Activated CD4-positive, alpha-beta T cell treated with anti-CD3 and anti-CD28 coated beads, Interleukin-10, Interleukin-2, amounts not matched to agents 100 ng/mL and 50 ng/mL, durations not matched to agents 16 hours and 8 hours (primary cell): ENCODE results near the gene RAVER2.
"Not testable (repeated sequence)": the region's sequence is repeated elsewhere in the genome, so short reads cannot be mapped to it uniquely, and the experiment has no call there.

Experiments
- DNase-seq: peaks from one replicate; pipeline ENCODE4 v3.0.0-alpha.2; 2020

Gene RAVER2

GRCh38 chr1:64750092-64750491, 5.2 kb downstream of the RAVER2 start:
- DNase-seq = no peak

GRCh38 chr1:64750875-64751274, 6.0 kb downstream of the RAVER2 start:
- no peak for DNase-seq

- no peak for DNase-seq
Observed at GRCh38 chr1:64754173-64754572, 9.3 kb downstream of the RAVER2 start.

GRCh38 chr1:64755361-64755760, 10.5 kb downstream of the RAVER2 start:
- no peak for DNase-seq

GRCh38 chr1:64756770-64757169, 11.9 kb downstream of the RAVER2 start:
- no peak for DNase-seq

- DNase-seq = no peak
Observed at GRCh38 chr1:64757213-64757612, 12.3 kb downstream of the RAVER2 start.

- DNase-seq = no peak
Observed at GRCh38 chr1:64758233-64758632, 13.4 kb downstream of the RAVER2 start.

- no peak for DNase-seq
Observed at GRCh38 chr1:64759968-64760367, 15.1 kb downstream of the RAVER2 start.

- no peak for DNase-seq
Observed at GRCh38 chr1:64765012-64765411, 20.1 kb downstream of the RAVER2 start.

GRCh38 chr1:64765826-64766225, 21.0 kb downstream of the RAVER2 start:
- DNase-seq = no peak

GRCh38 chr1:64766429-64766828, 21.6 kb downstream of the RAVER2 start:
- DNase-seq = no peak

GRCh38 chr1:64769482-64769881, 24.6 kb downstream of the RAVER2 start:
- DNase-seq = no peak

GRCh38 chr1:64769971-64770370, 25.1 kb downstream of the RAVER2 start:
- DNase-seq = no peak

GRCh38 chr1:64773306-64773705, 28.4 kb downstream of the RAVER2 start:
- DNase-seq = not testable (repeated sequence)

- DNase-seq = no peak
Observed at GRCh38 chr1:64775113-64775512, 30.2 kb downstream of the RAVER2 start.

GRCh38 chr1:64782044-64782443, 37.2 kb downstream of the RAVER2 start:
- DNase-seq = not testable (repeated sequence)

GRCh38 chr1:64782848-64783247, 38.0 kb downstream of the RAVER2 start:
- DNase-seq = not testable (repeated sequence)

GRCh38 chr1:64790832-64791487, 46.1 kb downstream of the RAVER2 start:
- DNase-seq = no peak

GRCh38 chr1:64798872-64799271, 54.0 kb downstream of the RAVER2 start:
- DNase-seq = no peak

GRCh38 chr1:64801851-64802523, 57.1 kb downstream of the RAVER2 start:
- no peak for DNase-seq

GRCh38 chr1:64809309-64809708, 64.4 kb downstream of the RAVER2 start:
- no peak for DNase-seq

GRCh38 chr1:64810001-64810400, 65.1 kb downstream of the RAVER2 start:
- DNase-seq = no peak

- no peak for DNase-seq
Observed at GRCh38 chr1:64811131-64811530, 66.3 kb downstream of the RAVER2 start.

GRCh38 chr1:64814427-64814826, 69.6 kb downstream of the RAVER2 start:
- no peak for DNase-seq

- not testable (repeated sequence) for DNase-seq
Observed at GRCh38 chr1:64817364-64817763, 72.5 kb downstream of the RAVER2 start.
